A549 treated with Hydrocortisone at 1 μM for 4 hours (cell line): Measurements from ENCODE around the gene PPP2R1B. TPM values are rescaled to one million over a fixed set of nuclear protein-coding genes. Genes with fewer than 3 reads are reported as not detected.

Source experiments
- total RNA-seq: library from RNA; stranded (reverse); fragments of 200-300 nt; extraction: Qiagen RNA extraction; gene quantifications from 5 replicates; pipeline ENCODE4 v1.2.3, GENCODE V29; 2022

The PPP2R1B gene
- 16.2 to 22.1 TPM (median 18.9 TPM) in 5 replicates for total RNA-seq

DNA sequence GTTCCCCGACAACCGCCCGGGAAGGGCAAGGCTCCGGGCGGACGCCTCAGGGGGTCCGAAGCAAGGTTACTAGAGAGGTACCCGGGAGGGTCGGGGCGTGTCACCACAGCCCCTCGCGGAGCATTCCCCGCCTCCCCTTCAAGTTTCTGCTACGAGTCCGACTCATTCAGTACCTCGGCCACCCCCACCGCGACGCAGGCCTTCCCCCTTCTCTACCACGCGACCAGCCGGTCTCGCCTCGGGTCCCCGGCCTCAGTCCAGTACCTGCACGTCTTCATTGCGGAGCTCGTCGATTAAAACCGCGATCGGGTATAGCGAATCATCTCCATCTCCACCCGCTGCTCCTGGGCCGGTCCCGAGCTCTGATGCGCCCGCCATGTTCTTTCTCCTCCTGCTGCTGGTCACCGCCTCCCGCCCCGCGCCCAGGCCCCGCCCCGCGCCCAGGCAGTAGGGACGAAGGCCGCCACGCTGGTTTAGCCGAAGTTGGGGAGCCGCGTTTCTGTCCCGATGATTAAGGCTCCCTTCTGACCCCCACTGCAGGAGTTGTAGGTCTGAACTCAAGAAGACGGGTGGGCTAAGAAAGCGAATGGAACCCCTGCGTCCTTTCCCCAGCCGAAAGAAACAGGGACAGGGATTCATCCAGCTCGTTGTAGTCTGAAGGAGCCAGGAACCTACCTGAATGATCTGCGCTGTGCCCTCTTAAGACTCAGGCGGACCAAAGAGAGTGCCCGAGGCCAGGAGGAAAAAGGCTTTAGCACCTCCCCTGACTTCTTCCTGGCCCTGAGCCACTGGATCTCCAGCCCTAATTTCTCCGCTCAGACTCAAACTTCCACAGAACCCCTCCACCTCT lies at the start of gene PPP2R1B:
PPP2R1B (minus strand) TSS at position 406 of the 850 bp plus-strand sequence; CDS start at position 378, 28 bp downstream.

Other genes starting within 250 kb of the PPP2R1B start
- gene LAYN, start 225.7 kb downstream of the PPP2R1B start, total RNA-seq = 3.9 to 4.5 TPM (median 4.1 TPM) in 5 replicates
- gene SIK2, start 163.9 kb downstream of the PPP2R1B start, total RNA-seq = 7.1 to 10.4 TPM (median 7.6 TPM) in 5 replicates
- 18.2 to 21.0 TPM (median 20.2 TPM) in 5 replicates for gene ALG9, start 105.2 kb upstream of the PPP2R1B start, total RNA-seq
- gene FDXACB1, start 112.8 kb upstream of the PPP2R1B start, total RNA-seq = 1.2 to 1.9 TPM (median 1.3 TPM) in 5 replicates
- 23.6 to 34.6 TPM (median 32.5 TPM) in 5 replicates for gene CFAP68, start 113.2 kb upstream of the PPP2R1B start, total RNA-seq
- 12.5 to 26.6 TPM (median 14.3 TPM) in 5 replicates for gene CRYAB, start 145.4 kb upstream of the PPP2R1B start, total RNA-seq
- not detected in 5 replicates for gene HSPB2, start 146.3 kb upstream of the PPP2R1B start, total RNA-seq
- gene C11orf52, start 152.5 kb upstream of the PPP2R1B start, total RNA-seq = 0.09 to 0.25 TPM (median 0.14 TPM) in 3 of 5 replicates, not detected in the others
- 5.5 to 10.7 TPM (median 8.5 TPM) in 5 replicates for gene DIXDC1, start 171.0 kb upstream of the PPP2R1B start, total RNA-seq